Activated CD4-positive, alpha-beta T cell treated with anti-CD3 and anti-CD28 coated beads, Interleukin-2, amount 10 ng/mL, durations not matched to agents 24 days and 14 days (primary cell): ENCODE measurements around the gene STC2. TPM values are rescaled to one million over a fixed set of nuclear protein-coding genes. Genes with fewer than 3 reads are reported as not detected.

Source experiments
- DNase-seq: peaks from one replicate; pipeline ENCODE4 v3.0.0; 2022
- H3K27ac Mint-ChIP-seq: one replicate; pipeline ENCODE4 v1.8.0; 2022; ENCODE audit warnings: mild to moderate bottlenecking, mixed read lengths
- H3K27me3 Mint-ChIP-seq: one replicate; pipeline ENCODE4 v1.8.0; 2022; ENCODE audit warnings: mixed read lengths
- H3K36me3 Mint-ChIP-seq: one replicate; pipeline ENCODE4 v1.8.0; 2022; ENCODE audit warnings: low read depth, mild to moderate bottlenecking, mixed read lengths
- H3K4me1 Mint-ChIP-seq: one replicate; pipeline ENCODE4 v1.8.0; 2021; ENCODE audit warnings: mixed read lengths
- H3K4me3 Mint-ChIP-seq: one replicate; pipeline ENCODE4 v1.8.0; 2022; ENCODE audit warnings: mild to moderate bottlenecking, moderate library complexity, mixed read lengths
- H3K9me3 Mint-ChIP-seq: one replicate; pipeline ENCODE4 v1.8.0; 2021; ENCODE audit warnings: mixed read lengths
- intact Hi-C: fragments of 100-400 bp; cut with micrococcal nuclease; formaldehyde crosslinking; loops from one replicate; pipeline ENCODE4 v1.15.1; 2023
- total RNA-seq: library from RNA; stranded (reverse); gene quantifications from 2 replicates; pipeline ENCODE4 v1.2.3, GENCODE V29; 2022

STC2 gene
- total RNA-seq, 1 donor from 2014 or later, result 41.0 TPM

DNA sequence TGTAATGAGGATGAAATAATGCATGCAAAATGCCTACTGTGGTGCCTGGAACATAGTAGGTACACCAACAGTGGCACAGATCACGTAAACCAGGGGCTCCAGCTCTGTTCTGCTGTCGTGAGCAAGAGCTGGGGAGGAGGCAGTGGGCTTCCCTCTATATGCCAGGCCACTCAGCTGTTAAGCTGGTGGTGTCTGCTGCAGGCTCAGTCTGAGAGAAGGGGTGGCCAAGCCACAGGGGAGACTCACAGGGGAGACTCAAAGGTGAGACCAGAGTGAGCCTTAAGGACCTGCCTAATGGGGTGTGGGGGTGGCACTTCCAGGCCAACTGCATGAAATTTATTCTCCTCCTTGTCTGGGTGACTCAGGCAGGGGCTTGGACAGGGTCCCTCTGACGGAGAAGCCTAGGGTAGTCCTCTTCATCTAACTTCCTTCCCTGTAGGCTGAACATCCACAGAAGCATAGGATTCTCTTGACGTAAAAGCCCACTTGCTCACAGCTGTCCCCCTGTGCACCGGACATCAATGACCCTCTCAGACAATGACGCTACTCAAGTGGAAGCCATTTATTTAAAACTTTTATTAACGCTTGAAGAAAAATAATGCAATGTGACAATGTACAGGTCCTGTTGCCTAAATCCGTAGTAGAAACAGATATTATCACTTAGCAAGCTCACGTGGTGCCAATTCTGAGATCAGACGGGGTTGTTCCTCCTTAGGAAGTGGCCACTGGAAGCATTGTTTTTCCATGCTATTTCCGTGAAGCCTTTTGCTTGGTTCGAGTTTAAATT is 13.9 kb downstream of the STC2 start:
- Mint-ChIP-seq H3K27me3 (peaks cover 2% of the 10 kb centered on the region), H3K9me3 (no peaks in the 10 kb centered on the region), H3K36me3 (peaks cover 45% of the 10 kb centered on the region), H3K4me1 (peaks cover 2% of the 10 kb centered on the region), H3K4me3 (no peak overlapping the region), H3K27ac (no peak overlapping the region)
- intact Hi-C loops, result no loop called here
- DNase-seq, result no peak

GRCh38 chr5:173313351-173313801 is 14.8 kb downstream of the STC2 start:
- Mint-ChIP-seq H3K27ac (no peak overlapping the region), H3K9me3 (peaks cover 2% of the 10 kb centered on the region), H3K27me3 (peaks cover 6% of the 10 kb centered on the region), H3K36me3 (peaks cover 37% of the 10 kb centered on the region), H3K4me1 (peaks cover 2% of the 10 kb centered on the region), H3K4me3 (no peak overlapping the region)
- DNase-seq, result no peak
- intact Hi-C loops, result no loop called here

- Mint-ChIP-seq H3K4me3 (no peak overlapping the region), H3K27me3 (peaks cover 7% of the 10 kb centered on the region), H3K9me3 (peaks cover 7% of the 10 kb centered on the region), H3K27ac (no peak overlapping the region), H3K36me3 (peaks cover 31% of the 10 kb centered on the region), H3K4me1 (peaks cover 2% of the 10 kb centered on the region)
- intact Hi-C loops, result no loop called here
- DNase-seq, result no peak
Measured at GRCh38 chr5:173312821-173313220, 15.4 kb downstream of the STC2 start.

DNA sequence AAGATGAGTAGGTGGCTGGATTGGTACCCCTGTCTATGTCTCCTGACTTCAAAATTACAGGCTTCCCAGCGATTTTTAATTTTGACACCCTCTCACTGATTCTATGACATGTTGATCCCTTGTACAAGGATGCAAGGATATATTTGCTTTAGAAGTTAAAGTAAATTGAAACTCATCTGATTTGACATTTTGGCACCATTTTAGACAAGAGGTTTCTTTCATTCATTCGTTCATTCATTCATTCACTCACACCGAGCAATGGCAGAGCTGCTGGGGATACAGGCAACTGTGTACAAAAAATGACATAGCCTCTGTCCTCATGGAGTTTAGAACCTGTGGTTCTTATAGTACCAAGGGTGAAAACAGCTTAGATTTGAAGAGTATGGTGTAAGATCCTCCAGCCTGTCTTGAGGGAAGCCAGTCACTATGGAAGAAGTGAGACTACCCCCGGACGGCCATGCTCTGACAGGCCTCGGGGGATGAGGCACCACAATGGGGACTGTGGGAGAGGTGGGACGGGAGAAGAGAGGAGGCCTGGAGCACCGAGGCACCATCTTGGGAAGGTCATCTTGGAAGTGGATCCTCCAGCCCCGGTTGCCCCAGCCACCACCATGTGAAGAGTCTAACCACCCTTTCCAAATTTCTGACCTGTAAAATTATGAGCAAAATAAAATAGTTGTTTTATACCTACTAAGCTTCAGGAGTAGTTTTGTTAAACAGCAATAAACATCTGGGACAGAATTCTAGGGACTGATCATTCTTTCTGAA is 16.2 kb downstream of the STC2 start:
- no peak overlapping the region for H3K4me3 Mint-ChIP-seq
- peaks cover 2% of the 10 kb centered on the region for H3K4me1 Mint-ChIP-seq
- peaks cover 10% of the 10 kb centered on the region for H3K27me3 Mint-ChIP-seq
- DNase-seq, result no peak
- intact Hi-C loops, result no loop called here
- peaks cover 24% of the 10 kb centered on the region for H3K36me3 Mint-ChIP-seq
- no peak overlapping the region for H3K27ac Mint-ChIP-seq
- H3K9me3 Mint-ChIP-seq, result peaks cover 11% of the 10 kb centered on the region

GRCh38 chr5:173310861-173311785 is 17.1 kb downstream of the STC2 start:
- intact Hi-C loops, result no loop called here

GRCh38 chr5:173310218-173310769 is 17.9 kb downstream of the STC2 start:
- intact Hi-C loops, result no loop called here
- peaks cover 19% of the 10 kb centered on the region for H3K27me3 Mint-ChIP-seq
- peaks cover 11% of the 10 kb centered on the region for H3K9me3 Mint-ChIP-seq
- no peak for DNase-seq
- no peaks in the 10 kb centered on the region for H3K4me1 Mint-ChIP-seq
- peaks cover 10% of the 10 kb centered on the region for H3K36me3 Mint-ChIP-seq
- no peak overlapping the region for H3K4me3 Mint-ChIP-seq
- no peak overlapping the region for H3K27ac Mint-ChIP-seq

More at GRCh38 chr5:173310861-173311785, 17.1 kb downstream of the STC2 start:
- Mint-ChIP-seq H3K36me3 (peaks cover 16% of the 10 kb centered on the region), H3K9me3 (peaks cover 11% of the 10 kb centered on the region), H3K27ac (no peak overlapping the region), H3K4me3 (no peak overlapping the region), H3K4me1 (peaks cover under 1% of the 10 kb centered on the region), H3K27me3 (peaks cover 17% of the 10 kb centered on the region)
- DNase-seq, result no peak

DNA sequence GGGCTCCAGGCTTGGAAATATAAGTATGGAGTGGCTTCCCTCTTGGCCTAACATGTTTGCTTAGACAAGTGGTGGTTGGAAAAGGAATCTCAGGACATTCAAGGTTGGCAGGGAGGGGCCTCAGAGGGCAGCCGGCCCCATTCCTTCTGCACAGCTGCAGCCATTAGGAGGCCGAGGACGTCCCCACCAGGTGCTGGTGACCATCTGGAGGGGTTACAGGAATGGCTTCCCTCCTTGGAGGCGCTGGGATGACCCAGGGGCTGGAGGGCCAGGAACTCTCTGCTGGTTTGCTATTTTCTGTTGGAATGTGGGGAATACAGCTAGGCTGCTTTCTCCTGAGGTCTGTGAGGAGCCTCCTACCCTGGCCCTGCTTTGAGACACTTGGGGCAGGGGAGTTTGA is 18.5 kb downstream of the STC2 start:
- DNase-seq, result no peak
- intact Hi-C loops, result no loop called here
- Mint-ChIP-seq H3K27ac (no peak overlapping the region), H3K4me1 (no peaks in the 10 kb centered on the region), H3K36me3 (peaks cover 6% of the 10 kb centered on the region), H3K4me3 (no peak overlapping the region), H3K27me3 (peaks cover 23% of the 10 kb centered on the region), H3K9me3 (peaks cover 11% of the 10 kb centered on the region)

DNA sequence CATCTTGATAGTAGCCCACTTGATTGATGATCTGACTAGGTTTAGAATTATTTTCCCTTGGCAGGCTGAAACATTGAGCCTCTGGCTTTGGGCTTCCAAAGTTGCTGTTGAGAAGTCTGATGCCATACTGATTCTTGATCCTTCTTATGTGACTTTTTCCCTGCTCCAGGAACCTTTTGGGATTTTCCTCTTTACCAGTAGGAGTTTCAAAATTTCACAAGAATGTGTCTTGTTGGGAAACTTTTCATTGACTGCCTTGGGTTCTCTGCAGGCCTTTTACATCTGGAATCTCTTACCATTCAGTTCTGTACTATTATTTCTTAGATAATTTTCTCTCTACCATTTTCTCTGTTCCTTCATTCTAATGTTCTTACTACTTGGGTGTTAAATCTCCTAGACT is 20.0 kb downstream of the STC2 start:
- Mint-ChIP-seq H3K27me3 (peaks cover 29% of the 10 kb centered on the region), H3K4me1 (no peaks in the 10 kb centered on the region), H3K27ac (no peak overlapping the region), H3K9me3 (peaks cover 11% of the 10 kb centered on the region), H3K36me3 (no peaks in the 10 kb centered on the region), H3K4me3 (no peak overlapping the region)
- intact Hi-C loops, result no loop called here
- DNase-seq, result no peak

GRCh38 chr5:173307695-173308094 is 20.5 kb downstream of the STC2 start:
- peaks cover 34% of the 10 kb centered on the region for H3K27me3 Mint-ChIP-seq
- DNase-seq, result no peak
- no peaks in the 10 kb centered on the region for H3K4me1 Mint-ChIP-seq
- H3K4me3 Mint-ChIP-seq, result no peak overlapping the region
- peaks cover 11% of the 10 kb centered on the region for H3K9me3 Mint-ChIP-seq
- intact Hi-C loops, result no loop called here
- H3K36me3 Mint-ChIP-seq, result no peaks in the 10 kb centered on the region
- no peak overlapping the region for H3K27ac Mint-ChIP-seq

- Mint-ChIP-seq H3K27me3 (peaks cover 41% of the 10 kb centered on the region), H3K36me3 (no peaks in the 10 kb centered on the region), H3K4me1 (no peaks in the 10 kb centered on the region), H3K9me3 (peaks cover 11% of the 10 kb centered on the region), H3K4me3 (no peak overlapping the region), H3K27ac (no peak overlapping the region)
- DNase-seq, result no peak
- intact Hi-C loops, result no loop called here
Measured at GRCh38 chr5:173306695-173307094, 21.5 kb downstream of the STC2 start.

- intact Hi-C loops, result no loop called here
- no peaks in the 10 kb centered on the region for H3K4me1 Mint-ChIP-seq
- H3K36me3 Mint-ChIP-seq, result no peaks in the 10 kb centered on the region
- no peak overlapping the region for H3K4me3 Mint-ChIP-seq
- peaks cover 11% of the 10 kb centered on the region for H3K9me3 Mint-ChIP-seq
- peaks cover 46% of the 10 kb centered on the region for H3K27me3 Mint-ChIP-seq
- no peak for DNase-seq
- H3K27ac Mint-ChIP-seq, result no peak overlapping the region
Measured at GRCh38 chr5:173304591-173304988, 23.6 kb downstream of the STC2 start.

DNA sequence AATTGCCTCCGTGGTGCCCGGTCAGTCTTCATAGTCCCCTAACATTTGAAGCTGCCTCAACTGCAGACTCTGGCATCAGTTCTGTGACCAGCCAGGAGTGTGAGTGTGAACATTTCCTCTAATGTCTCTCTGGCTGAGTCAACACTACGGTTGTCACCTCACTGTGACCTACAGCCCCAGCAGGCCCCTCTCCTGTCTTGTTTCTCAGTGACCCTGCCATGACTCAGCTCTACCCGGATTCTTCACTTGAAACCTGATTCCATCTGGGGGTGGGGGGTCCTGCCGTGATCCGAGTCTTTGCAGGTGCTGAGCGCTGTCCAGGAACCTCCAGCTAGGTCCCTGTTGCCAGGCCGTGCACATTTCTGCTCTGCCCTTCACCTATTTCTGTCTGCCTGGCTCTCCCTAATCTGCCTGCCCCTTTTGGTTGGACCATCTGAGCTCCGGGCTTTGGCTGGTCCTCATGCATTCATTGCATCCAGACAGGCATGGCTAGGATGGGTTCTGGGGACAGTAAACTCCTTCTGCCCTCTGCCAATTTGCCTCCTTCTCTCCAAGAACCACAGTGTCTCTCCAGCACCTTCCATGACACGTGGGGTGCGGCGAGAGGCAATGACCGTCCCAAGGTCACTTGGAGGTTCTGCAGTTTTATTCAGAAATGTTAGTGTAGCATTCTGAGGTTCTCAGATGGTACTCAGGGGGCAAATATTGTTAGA is 24.2 kb downstream of the STC2 start:
- Mint-ChIP-seq H3K27me3 (peaks cover 47% of the 10 kb centered on the region), H3K4me3 (no peak overlapping the region)
- DNase-seq, result no peak

More for the DNA sequence above, 24.2 kb downstream of the STC2 start:
- no peaks in the 10 kb centered on the region for H3K36me3 Mint-ChIP-seq
- no peaks in the 10 kb centered on the region for H3K4me1 Mint-ChIP-seq
- no peak overlapping the region for H3K27ac Mint-ChIP-seq
- peaks cover 11% of the 10 kb centered on the region for H3K9me3 Mint-ChIP-seq
- intact Hi-C loops, result no loop called here
